ENCODE data around the gene ROPN1L.

Gene ROPN1L

GRCh38 chr5:10481241-10481935, 39.7 kb downstream of the ROPN1L start:
- no peak overlapping the region for H3K27ac ChIP-seq
- peaks cover 46% of the 10 kb centered on the region for H3K36me3 ChIP-seq
- H3K4me1 ChIP-seq (ENCODE audit: control insufficient read depth in 1 of 2, insufficient read depth in 1 of 2, low read depth in 1 of 2, low read length in 1 of 2): peaks cover 0 to 5% of the 10 kb centered on the region in 2 experiments
- no peaks in the 10 kb centered on the region for H3K27me3 ChIP-seq
- H3K4me3 ChIP-seq (ENCODE audit: low read depth in 1 of 2, low read length in 1 of 2): no peak overlapping the region
- H3K9me3 ChIP-seq: no peaks in the 10 kb centered on the region
- no peak for TF ChIP-seq CTCF (IDR thresholded peaks at IDR 0.05)

GRCh38 chr5:10482791-10483530, 41.3 kb downstream of the ROPN1L start:
- Histone ChIP-seq H3K4me3 (ENCODE audit: low read depth in 1 of 2, low read length in 1 of 2) (no peak overlapping the region), H3K27ac (no peak overlapping the region), H3K4me1 (ENCODE audit: control insufficient read depth in 1 of 2, insufficient read depth in 1 of 2, low read depth in 1 of 2, low read length in 1 of 2) (peaks cover 0 to 5% of the 10 kb centered on the region in 2 experiments), H3K36me3 (peaks cover 46% of the 10 kb centered on the region), H3K27me3 (no peaks in the 10 kb centered on the region), H3K9me3 (no peaks in the 10 kb centered on the region)
- TF ChIP-seq CTCF (IDR thresholded peaks at IDR 0.05): no peak

- Histone ChIP-seq H3K27ac (no peak overlapping the region), H3K27me3 (no peaks in the 10 kb centered on the region), H3K4me1 (ENCODE audit: control insufficient read depth in 1 of 2, insufficient read depth in 1 of 2, low read depth in 1 of 2, low read length in 1 of 2) (peaks cover 4 to 9% of the 10 kb centered on the region in 2 experiments), H3K4me3 (ENCODE audit: low read depth in 1 of 2, low read length in 1 of 2) (no peak overlapping the region), H3K36me3 (peaks cover 41% of the 10 kb centered on the region), H3K9me3 (no peaks in the 10 kb centered on the region)
- TF ChIP-seq CTCF (IDR thresholded peaks at IDR 0.05): no peak
Measured at GRCh38 chr5:10484774-10485141, 43.1 kb downstream of the ROPN1L start.

GRCh38 chr5:10485142-10485795, 43.6 kb downstream of the ROPN1L start:
- TF ChIP-seq CTCF (IDR thresholded peaks at IDR 0.05): no peak
- Histone ChIP-seq H3K4me1 (ENCODE audit: control insufficient read depth in 1 of 2, insufficient read depth in 1 of 2, low read depth in 1 of 2, low read length in 1 of 2) (peaks cover 8 to 14% of the 10 kb centered on the region in 2 experiments), H3K4me3 (ENCODE audit: low read depth in 1 of 2, low read length in 1 of 2) (no peak overlapping the region), H3K27me3 (no peaks in the 10 kb centered on the region), H3K9me3 (no peaks in the 10 kb centered on the region), H3K27ac (no peak overlapping the region), H3K36me3 (peaks cover 36% of the 10 kb centered on the region)

GRCh38 chr5:10485897-10486296, 44.2 kb downstream of the ROPN1L start:
- Histone ChIP-seq H3K27ac (no peak overlapping the region), H3K9me3 (no peaks in the 10 kb centered on the region), H3K36me3 (peaks cover 32% of the 10 kb centered on the region), H3K4me3 (ENCODE audit: low read depth in 1 of 2, low read length in 1 of 2) (no peak overlapping the region), H3K27me3 (no peaks in the 10 kb centered on the region), H3K4me1 (ENCODE audit: control insufficient read depth in 1 of 2, insufficient read depth in 1 of 2, low read depth in 1 of 2, low read length in 1 of 2) (peaks cover 8 to 15% of the 10 kb centered on the region in 2 experiments)
- TF ChIP-seq CTCF (IDR thresholded peaks at IDR 0.05): no peak
